Endothelial cell of umbilical vein (primary cell): ENCODE results near the gene CHADL.

Experiments used
- POLR2A ChIP-seq: IDR thresholded peaks from 2 replicates; pipeline ENCODE4 v1.6.1; 2012; ENCODE audit warnings: low read depth, mild to moderate bottlenecking, control low read depth, low read length
- POLR2AphosphoS5 ChIP-seq: IDR thresholded peaks from 2 replicates; pipeline ENCODE4 v1.6.1; 2012; ENCODE audit warnings: low read depth, mild to moderate bottlenecking, control low read depth, low read length, moderate library complexity; ENCODE audit not compliant: insufficient read depth
- TF ChIP-seq, protein P1 (sequence below), 2 donors: IDR thresholded peaks; 1 replicate in 1 of 2; 2 replicates in 1 of 2; pipeline ENCODE4 v1.5.1; 2011; ENCODE audit warnings: low read length in 2 of 2, mild to moderate bottlenecking in 2 of 2, moderate library complexity in 2 of 2, control low read depth in 1 of 2, inconsistent platforms in 1 of 2, low read depth in 1 of 2; ENCODE audit not compliant: insufficient read depth in 1 of 2; ENCODE audit errors: extremely low read depth in 1 of 2
- TF ChIP-seq, protein P2 (sequence below): IDR thresholded peaks from 2 replicates; pipeline ENCODE4 v1.6.1; 2011; ENCODE audit not compliant: insufficient read depth, insufficient read length

DNA sequence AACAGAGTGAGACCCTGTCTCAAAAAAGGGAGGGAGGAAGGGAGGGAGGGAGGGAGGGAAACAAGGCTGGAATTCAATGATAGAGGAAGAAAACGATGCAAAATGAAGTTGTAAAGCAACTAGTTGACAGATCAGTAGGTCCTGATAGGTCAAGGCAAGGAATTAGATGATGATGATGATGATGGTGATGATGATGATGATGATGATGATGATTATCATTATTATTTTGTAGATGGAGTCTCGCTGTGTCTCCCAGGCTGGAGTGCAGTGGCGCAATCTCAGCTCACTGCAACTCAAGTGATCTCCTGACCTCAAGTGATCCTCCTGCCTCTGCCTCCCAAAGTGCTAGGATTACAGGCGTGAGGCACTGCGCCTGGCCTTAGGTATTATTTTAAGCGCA is 46.9 kb downstream of the CHADL start:
- TF ChIP-seq POLR2A (no peak), POLR2AphosphoS5 (no peak)
- TF ChIP-seq, protein P1, sequence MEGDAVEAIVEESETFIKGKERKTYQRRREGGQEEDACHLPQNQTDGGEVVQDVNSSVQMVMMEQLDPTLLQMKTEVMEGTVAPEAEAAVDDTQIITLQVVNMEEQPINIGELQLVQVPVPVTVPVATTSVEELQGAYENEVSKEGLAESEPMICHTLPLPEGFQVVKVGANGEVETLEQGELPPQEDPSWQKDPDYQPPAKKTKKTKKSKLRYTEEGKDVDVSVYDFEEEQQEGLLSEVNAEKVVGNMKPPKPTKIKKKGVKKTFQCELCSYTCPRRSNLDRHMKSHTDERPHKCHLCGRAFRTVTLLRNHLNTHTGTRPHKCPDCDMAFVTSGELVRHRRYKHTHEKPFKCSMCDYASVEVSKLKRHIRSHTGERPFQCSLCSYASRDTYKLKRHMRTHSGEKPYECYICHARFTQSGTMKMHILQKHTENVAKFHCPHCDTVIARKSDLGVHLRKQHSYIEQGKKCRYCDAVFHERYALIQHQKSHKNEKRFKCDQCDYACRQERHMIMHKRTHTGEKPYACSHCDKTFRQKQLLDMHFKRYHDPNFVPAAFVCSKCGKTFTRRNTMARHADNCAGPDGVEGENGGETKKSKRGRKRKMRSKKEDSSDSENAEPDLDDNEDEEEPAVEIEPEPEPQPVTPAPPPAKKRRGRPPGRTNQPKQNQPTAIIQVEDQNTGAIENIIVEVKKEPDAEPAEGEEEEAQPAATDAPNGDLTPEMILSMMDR (IDR thresholded peaks at IDR 0.05; ENCODE audit: extremely low read depth in 1 of 2, insufficient read depth in 1 of 2, low read depth in 1 of 2, low read length in 2 of 2), result no peak
- TF ChIP-seq, protein P2, sequence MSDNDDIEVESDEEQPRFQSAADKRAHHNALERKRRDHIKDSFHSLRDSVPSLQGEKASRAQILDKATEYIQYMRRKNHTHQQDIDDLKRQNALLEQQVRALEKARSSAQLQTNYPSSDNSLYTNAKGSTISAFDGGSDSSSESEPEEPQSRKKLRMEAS, result no peak
